ENCODE results near the gene LMO4.

DNA sequence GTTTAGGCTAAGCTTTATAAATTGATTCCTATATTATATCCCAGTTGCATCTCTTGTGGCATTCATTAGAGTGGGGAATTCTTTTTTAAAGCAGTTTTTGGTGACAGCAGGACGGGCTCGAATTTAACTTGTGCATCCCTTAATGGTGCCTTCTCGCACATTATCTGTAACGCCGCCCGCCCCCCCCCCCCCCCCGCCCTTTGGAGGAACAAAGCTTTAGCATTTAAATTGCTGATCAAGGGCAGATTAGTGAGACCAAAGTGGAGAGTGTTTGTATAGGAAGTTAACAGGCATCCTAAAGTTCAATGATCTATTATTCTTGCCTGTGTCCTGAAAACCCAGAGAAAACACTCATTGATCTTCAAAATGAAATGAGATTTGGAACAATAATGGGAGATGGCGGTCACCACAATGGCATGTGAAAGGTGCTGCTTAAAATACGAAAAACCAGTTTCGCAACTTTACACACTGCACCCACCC is 2.2 kb downstream of the LMO4 start:
- TF ChIP-seq TEAD4 (IDR thresholded peaks at IDR 0.05) (peak; percentile 73; the same call in 1 of the 2 replicates), RAD21 (IDR thresholded peaks at IDR 0.05; ENCODE audit: low read depth) (no peak), CEBPB (IDR thresholded peaks at IDR 0.05) (peak; percentile 81; the same call in 1 of the 2 replicates), CREB1 (IDR thresholded peaks at IDR 0.05; ENCODE audit: low read depth) (no peak), FOXM1 (IDR thresholded peaks at IDR 0.05; ENCODE audit: borderline replicate concordance, low read depth) (no peak), TAF1 (IDR thresholded peaks at IDR 0.05; ENCODE audit: low read depth) (no peak)
- TF ChIP-seq, protein P1, sequence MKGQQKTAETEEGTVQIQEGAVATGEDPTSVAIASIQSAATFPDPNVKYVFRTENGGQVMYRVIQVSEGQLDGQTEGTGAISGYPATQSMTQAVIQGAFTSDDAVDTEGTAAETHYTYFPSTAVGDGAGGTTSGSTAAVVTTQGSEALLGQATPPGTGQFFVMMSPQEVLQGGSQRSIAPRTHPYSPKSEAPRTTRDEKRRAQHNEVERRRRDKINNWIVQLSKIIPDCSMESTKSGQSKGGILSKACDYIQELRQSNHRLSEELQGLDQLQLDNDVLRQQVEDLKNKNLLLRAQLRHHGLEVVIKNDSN (IDR thresholded peaks at IDR 0.05), result no peak
